ENCODE measurements around the gene CCDC178. TPM values are rescaled to one million over a fixed set of nuclear protein-coding genes. Genes with fewer than 3 reads are reported as not detected.
"Not testable (repeated sequence)": the region's sequence is repeated elsewhere in the genome, so short reads cannot be mapped to it uniquely, and the experiment has no call there.

Gene CCDC178
- total RNA-seq, 1 donor from 2014 or later = 0.27 TPM

GRCh38 chr18:33152376-33152775, 288.1 kb downstream of the CCDC178 start:
- intact Hi-C loops (cut with DNase I) = no loop called here
- no peak for DNase-seq (ENCODE audit: low spot score)

DNA sequence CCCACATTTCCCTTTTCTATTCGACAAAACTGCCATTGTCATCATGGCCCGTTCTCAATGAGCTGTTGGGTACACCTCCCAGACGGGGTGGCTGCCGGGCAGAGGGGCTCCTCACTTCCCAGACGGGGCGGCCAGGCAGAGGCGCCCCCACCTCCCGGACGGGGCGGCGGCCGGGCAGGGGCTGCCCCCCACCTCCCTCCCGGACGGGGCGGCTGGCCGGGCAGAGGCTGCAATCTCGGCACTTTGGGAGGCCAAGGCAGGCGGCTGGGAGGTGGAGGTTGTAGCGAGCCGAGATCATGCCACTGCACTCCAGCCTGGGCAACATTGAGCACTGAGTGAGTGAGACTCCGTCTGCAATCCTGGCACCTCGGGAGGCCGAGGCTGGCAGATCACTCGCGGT, 292.7 kb downstream of the CCDC178 start:
- intact Hi-C loops (cut with DNase I); DNase-seq (ENCODE audit: low spot score): not testable (repeated sequence)

DNA sequence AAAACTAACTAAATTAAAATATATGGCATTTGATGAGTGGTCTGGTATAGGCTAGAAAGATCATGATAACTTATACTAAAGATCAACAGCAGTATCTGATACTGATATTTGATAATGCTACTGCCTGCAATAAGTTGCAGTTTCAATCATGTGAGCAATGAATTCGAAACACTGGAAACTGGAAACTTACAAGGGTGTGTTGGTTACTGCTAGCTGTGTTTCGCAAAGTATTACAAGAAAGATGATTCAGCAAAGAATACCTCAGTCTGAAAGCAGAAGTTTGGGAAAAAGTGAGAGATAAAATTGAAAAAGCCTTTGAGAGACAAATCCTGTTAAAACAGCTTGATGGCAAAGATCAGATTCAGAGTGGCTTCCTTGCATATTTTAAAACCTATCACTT, 294.5 kb downstream of the CCDC178 start:
- intact Hi-C loops (cut with DNase I) = no loop called here
- DNase-seq (ENCODE audit: low spot score) = no peak

- DNase-seq (ENCODE audit: low spot score) = no peak
- intact Hi-C loops (cut with DNase I) = no loop called here
Observed at GRCh38 chr18:33135951-33136660, 304.4 kb downstream of the CCDC178 start.

DNA sequence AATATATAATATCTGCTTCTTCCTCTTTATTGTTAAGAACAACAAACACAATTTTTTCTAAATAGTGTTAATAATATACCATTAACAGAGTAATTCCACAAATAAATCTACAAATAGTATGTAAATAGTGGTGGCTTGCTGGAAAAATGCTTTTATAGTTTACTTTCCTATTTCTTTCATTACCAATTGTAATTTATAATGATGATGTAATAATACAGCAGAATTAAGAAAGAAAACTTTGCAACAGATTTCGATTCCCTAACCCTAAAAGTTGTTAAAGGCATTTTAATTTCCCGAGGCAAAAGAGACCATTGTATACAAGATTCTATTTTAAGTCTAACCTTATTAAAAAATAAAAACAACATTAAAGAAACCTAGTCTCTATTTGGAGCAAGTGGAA, 307.9 kb downstream of the CCDC178 start:
- intact Hi-C loops (cut with DNase I) = no loop called here
- no peak for DNase-seq (ENCODE audit: low spot score)

GRCh38 chr18:33128581-33128980, 311.9 kb downstream of the CCDC178 start:
- DNase-seq (ENCODE audit: low spot score) = no peak
- intact Hi-C loops (cut with DNase I) = no loop called here

GRCh38 chr18:33123862-33124518, 316.5 kb downstream of the CCDC178 start:
- intact Hi-C loops (cut with DNase I) = no loop called here
- DNase-seq (ENCODE audit: low spot score) = no peak

- intact Hi-C loops (cut with DNase I) = no loop called here
- DNase-seq (ENCODE audit: low spot score) = no peak
Observed at GRCh38 chr18:33116376-33116775, 324.1 kb downstream of the CCDC178 start.

DNA sequence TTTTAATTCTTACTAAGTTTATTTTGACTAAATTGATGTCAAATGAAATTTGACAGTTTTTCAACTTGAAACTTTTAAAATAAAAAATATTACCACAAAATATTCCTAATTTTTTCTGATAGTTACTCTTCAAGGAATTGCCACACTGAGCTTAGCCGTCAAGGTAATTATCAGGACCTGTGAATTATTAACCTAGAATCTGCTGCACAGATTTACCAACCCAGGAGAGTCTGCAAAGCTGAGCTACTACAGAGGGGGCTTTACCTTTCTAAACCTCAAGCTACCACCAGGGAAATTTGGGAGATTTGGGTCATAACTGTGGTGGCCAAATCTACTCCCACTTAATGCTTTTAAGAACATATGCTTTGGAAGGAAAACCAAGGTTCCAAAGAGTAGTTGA, 324.6 kb downstream of the CCDC178 start:
- no peak for DNase-seq (ENCODE audit: low spot score)
- intact Hi-C loops (cut with DNase I) = no loop called here

DNA sequence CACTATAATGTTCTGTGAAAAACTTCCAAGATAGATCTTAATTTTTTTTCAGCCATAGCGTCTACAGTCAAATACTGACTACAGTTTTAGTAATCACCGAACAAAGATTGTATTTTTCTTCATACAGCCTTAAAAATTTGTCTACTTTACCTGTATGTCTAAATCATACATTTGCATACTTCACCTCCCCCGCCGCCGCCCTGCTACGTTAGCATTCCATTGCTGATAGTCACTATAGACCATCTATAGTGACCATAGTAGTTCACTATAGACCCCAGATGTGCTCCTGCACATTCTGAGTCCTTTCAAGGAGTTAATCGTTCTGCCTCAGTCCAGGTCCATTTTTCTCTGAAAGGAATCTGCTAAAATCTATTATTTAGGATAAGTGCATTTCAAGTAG, 325.0 kb downstream of the CCDC178 start:
- intact Hi-C loops (cut with DNase I) = no loop called here
- no peak for DNase-seq (ENCODE audit: low spot score)

- intact Hi-C loops (cut with DNase I) = no loop called here
- DNase-seq (ENCODE audit: low spot score) = no peak
Observed at GRCh38 chr18:33114749-33115148, 325.8 kb downstream of the CCDC178 start.

DNA sequence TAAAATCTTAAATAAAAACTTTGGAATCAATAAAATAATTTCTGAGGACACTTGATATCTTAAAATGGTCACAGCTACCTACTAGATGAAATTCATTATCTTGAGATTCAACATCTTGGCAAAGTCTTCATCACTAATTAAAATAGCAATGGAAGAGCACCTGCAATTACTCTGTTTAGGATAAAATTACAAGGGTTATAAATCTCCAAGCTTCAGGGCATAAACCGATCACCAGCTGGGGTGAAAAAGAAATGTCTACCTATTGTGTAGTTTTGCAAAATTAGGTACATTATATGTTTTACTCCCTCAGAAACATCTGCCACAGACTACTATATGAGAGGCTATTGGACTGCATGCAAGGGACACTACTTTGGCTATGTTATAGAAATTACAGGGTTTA, 327.1 kb downstream of the CCDC178 start:
- no peak for DNase-seq (ENCODE audit: low spot score)
- intact Hi-C loops (cut with DNase I) = no loop called here

GRCh38 chr18:33107511-33107910, 333.0 kb downstream of the CCDC178 start:
- no peak for DNase-seq (ENCODE audit: low spot score)
- intact Hi-C loops (cut with DNase I) = no loop called here

DNA sequence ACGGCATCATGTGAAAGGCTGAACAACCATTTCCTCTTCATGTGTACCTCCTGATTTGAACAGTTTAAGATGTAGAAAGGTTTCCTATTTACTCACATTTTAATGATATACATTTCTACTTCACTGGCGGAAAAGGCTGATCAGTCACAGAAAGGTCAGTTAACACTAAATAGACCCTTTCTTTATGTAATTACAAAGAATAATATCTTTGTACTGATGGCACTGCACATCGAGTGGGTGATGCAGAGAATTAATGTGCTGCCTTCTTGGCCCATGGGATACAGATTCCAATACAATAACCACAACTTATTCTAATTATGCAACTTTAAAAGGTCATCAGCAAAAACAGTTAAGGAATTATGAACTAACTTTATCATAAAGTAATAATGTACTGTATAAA, 339.2 kb downstream of the CCDC178 start:
- no peak for DNase-seq (ENCODE audit: low spot score)
- intact Hi-C loops (cut with DNase I) = no loop called here

- intact Hi-C loops (cut with DNase I) = no loop called here
- no peak for DNase-seq (ENCODE audit: low spot score)
Observed at GRCh38 chr18:33099626-33100025, 340.9 kb downstream of the CCDC178 start.

DNA sequence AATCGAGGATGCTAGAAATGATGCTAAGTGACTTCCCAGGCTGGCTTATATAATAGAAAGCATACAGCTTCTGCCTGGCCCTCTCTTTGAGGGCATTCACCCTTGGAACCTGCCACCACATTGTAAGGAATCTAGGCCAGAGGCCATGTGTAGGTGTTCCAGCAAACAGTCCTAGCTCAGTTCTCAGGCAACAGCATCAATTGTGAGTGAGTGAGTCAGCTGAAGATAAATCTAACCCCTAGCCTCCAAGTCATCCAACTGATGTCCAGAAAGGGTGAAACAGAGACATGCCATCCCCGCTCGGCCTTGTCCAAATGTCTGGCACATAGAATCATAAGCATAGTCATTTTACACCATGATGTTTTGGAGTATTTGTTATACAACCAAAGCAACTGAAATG, 343.4 kb downstream of the CCDC178 start:
- intact Hi-C loops (cut with DNase I) = no loop called here
- no peak for DNase-seq (ENCODE audit: low spot score)

GRCh38 chr18:33090461-33090860, 350.1 kb downstream of the CCDC178 start:
- DNase-seq (ENCODE audit: low spot score) = no peak
- intact Hi-C loops (cut with DNase I) = no loop called here

DNA sequence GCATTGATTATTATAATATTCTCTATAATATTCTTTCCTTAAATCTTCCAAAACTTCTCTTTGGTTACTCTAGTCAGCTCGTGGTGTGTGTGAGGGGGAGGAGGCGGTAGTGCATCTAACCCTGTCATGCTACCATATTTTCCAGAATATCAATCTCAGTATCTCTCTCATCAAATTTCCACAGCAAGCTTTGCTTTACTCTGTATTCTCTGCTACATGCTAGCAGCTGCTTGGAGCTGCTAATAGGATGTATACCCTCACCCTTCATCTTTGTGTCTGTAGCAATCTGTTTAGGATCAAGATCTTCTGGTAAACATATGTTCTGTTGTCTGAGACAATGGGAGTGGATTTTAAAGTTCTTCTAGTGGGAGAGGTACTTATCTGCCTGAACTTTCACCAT, 363.9 kb downstream of the CCDC178 start:
- no peak for DNase-seq (ENCODE audit: low spot score)
- intact Hi-C loops (cut with DNase I) = no loop called here

GRCh38 chr18:33074125-33074524, 366.4 kb downstream of the CCDC178 start:
- intact Hi-C loops (cut with DNase I) = no loop called here
- DNase-seq (ENCODE audit: low spot score) = no peak

DNA sequence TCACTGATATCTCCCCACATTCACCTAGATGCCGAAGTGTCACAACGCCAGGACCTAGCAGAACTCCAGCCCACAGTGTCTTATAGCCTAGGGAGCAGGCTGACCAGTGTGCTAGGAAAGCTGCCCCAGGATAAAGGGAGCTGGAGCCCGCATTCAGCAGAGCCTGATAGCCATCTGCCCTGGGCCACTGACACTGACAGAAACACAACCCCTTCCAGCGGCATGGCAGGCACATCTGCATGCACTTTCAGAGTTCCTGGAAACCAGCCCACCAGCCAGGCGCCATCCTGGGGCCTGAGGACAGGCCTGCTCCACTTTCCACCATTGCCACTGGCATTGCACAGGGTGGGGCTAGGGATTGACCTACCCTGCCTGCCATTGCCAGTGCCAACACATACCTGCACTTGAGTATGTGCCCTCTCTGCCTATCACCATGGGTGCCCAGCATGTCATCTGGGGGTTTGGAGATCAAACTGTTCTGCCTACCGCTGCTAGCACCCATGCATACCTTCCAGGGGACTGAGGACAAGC, 377.6 kb downstream of the CCDC178 start:
- intact Hi-C loops (cut with DNase I) = no loop called here

GRCh38 chr18:33052886-33053285, 387.6 kb downstream of the CCDC178 start:
- DNase-seq (ENCODE audit: low spot score) = no peak
- intact Hi-C loops (cut with DNase I) = no loop called here

More for the DNA sequence above, 377.6 kb downstream of the CCDC178 start:
- no peak for DNase-seq (ENCODE audit: low spot score)

Data from cardiac septum (tissue), 1 donor.